HuH-7.5 (cell line): ENCODE measurements around the gene ZSWIM5.
"Not testable (repeated sequence)": the region's sequence is repeated elsewhere in the genome, so short reads cannot be mapped to it uniquely, and the experiment has no call there.

Source experiments
- DNase-seq: peaks from one replicate; pipeline ENCODE4 v3.0.0; 2011; ENCODE audit warnings: low spot score

ZSWIM5 gene

DNA sequence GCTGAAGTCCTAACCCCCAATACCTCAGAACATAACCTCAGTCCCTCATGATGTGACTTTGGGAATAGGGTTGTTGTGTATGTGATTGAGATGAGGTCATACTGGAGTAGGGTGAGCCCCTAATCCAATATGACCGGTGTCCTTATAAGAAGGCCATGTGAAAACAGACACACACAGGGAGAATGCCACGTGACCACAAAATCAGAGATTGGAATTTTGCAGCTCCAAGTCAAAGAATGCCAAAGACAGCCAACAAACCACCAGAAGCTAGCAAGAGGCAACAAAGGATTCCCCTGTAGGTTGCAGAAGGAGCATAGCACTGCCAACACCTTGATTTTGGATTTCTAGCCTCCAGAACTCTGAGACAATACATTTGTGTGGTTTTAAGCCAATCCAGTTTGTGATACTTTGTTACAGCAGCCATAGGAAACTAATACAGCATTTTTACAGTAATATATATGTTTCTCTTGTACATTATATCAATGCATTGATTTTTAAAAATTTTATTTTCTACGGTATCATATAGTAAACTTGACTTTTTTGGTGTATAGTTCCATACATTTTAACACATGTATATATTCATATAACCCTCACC lies 5.4 kb downstream of the ZSWIM5 start:
- DNase-seq: no peak

DNA sequence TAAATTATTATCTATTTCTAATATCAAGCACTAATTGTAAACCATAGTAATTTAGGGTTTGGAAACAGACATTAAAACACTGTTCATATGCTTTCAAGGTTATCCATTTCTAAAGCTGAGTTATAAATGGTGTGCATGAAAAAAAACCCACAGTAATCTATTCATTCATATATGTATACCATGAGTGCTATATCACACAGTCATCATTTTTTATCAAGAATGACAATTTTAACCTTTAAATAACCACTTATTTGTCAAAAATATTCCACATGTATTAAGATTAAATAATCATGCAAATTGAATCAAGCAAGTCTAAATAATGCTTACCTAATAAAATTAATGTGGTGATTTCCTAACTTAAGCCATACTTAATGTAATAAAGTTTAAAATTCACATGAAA lies 6.0 kb downstream of the ZSWIM5 start:
- no peak for DNase-seq

DNA sequence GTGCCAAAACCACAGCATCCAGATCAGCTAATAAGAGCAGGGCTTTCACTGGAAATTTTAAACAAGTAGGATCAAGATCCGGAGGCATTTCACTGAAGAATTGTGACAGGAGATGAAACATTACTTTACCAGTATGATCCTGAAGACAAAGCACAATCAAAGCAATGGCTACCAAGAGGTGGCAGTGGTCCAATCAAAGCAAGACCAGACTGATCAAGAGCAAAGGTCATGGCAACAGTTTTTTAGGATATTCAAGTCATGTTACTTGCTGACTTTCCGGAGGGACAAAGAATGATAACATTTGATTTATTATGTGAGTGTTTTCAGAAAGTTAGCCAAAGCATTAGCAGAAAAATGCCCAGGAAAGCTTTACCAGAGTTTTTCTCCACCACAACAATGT lies 8.2 kb downstream of the ZSWIM5 start:
- DNase-seq: no peak

DNA sequence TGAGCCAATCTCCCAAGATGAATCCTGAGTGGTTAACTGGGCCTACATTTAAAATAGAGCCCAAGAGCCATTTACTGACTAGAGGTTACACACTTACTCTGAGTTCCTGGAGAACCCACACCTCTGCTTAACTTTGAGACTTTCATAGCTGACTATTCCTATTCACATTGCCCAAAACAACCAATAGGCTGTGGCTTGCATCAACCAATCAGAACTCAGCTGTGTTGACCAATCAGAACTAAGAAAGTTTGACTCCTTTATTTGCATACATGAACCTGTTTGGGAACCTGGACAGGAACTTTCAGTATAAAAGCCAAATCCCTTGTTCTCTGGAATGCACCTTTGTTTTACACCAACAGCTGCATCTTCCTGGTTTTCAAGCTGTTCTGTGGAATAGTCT lies 9.5 kb downstream of the ZSWIM5 start:
- DNase-seq: no peak

DNA sequence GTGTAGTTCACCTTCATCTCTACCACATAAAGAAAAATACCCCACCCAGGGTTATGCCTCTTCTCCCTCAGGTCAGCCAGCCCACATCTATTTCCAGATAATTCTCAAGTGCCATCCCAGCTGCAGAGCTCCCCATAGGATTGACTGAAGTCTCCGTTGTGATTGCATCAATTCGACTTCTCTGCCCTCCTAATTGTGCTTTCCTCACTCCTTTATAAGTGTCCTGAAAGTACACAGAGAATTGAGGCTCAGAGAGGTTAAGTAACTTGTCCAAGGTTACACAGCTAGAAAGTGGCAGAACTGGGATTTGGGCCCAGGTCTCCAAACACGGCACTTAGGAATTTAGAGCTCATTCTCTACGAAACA lies 15.0 kb downstream of the ZSWIM5 start:
- no peak for DNase-seq

DNA sequence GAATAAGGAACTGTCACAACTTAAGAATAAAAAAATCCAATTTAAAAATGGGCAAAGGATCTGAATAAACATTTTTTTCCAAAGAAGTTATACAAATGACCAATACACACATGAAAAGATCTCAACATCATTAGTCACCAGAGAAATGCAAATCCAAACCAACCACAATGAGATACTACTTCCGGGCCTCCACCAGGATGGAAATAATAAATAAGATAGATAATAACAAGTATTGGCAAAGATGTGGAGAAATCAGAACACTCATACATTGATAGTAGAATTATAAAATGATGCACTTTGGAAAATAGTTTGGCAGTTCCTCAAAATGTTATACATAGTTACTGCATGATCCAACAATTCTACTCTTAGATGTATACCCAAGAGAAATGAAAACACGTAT lies 18.7 kb downstream of the ZSWIM5 start:
- no peak for DNase-seq

DNA sequence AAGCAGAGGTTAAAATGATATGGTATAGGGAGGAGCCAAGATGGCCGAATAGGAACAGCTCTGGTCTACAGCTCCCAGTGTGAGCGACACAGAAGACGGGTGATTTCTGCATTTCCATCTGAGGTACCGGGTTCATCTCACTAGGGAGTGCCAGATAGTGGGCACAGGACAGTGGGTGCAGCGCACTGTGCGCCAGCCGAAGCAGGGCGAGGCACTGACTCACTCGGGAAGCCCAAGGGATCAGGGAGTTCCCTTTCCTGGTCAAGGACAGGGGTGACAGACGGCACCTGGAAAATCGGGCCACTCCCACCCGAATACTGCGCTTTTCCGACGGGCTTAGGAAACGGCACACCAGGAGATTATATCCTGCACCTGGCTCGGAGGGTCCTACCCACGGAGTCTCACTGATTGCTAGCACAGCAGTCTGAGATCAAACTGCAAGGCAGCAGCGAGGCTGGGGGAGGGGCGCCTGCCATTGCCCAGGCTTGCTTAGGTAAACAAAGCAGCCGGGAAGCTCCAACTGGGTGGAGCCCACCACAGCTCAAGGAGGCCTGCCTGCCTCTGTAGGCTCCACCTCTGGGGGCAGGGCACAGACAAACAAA lies 26.4 kb downstream of the ZSWIM5 start:
- not testable (repeated sequence) for DNase-seq

DNA sequence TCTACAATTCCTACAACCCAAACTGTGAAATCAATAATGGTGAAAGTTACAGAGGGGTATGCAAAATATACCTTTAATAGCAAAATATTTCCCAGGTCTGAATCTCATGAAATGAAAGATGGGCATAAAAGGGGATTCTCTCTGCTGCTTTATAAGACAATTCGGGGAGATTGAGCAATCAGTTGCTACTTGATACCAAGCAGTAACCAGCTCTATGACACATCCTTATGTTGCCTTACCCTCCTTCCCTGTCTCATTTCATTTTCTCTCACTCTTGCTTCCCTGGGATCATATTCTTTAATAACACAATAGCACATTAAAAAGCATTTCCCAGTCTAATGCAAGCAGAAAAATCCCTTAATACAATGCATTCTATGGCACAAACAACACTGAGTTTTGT lies 29.0 kb downstream of the ZSWIM5 start:
- DNase-seq: no peak

DNA sequence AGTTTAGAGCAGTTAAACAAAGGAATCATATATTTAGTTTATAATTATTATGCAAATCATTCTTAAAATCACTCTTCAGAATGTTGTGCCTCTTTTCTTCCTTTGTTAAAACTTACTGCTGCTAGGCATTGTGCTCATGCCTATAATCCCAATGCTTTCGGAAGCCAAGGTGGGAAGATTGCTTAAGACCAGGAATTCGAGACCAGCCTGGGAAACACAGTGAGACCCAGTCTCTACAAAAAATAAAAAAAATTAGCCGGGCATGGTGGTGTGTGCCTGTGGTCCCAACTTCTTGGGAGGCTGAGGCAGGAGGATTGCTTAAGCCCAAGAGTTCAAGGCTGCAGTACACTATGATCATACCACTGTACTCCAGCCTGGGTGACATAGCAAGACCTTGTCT lies 33.6 kb downstream of the ZSWIM5 start:
- no peak for DNase-seq

DNA sequence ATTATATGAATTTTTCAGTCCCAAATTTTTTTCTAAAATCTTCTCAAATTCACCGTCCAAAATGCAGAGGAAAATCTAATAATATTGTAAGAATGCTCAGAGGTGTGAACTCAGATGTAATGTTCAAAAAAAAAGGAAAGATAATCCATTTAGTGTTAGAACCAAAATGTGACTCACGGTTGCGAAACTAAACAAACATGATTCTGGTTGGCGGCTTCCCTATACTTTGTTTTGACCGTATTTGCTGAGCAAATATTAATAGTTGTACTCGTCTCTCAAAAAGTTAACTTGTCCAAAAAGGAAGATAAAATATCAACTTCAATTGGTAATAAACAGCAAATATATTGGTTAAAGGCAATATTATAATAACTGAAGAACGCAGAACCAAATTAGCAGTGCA lies 34.4 kb downstream of the ZSWIM5 start:
- DNase-seq: peak; percentile 31

DNA sequence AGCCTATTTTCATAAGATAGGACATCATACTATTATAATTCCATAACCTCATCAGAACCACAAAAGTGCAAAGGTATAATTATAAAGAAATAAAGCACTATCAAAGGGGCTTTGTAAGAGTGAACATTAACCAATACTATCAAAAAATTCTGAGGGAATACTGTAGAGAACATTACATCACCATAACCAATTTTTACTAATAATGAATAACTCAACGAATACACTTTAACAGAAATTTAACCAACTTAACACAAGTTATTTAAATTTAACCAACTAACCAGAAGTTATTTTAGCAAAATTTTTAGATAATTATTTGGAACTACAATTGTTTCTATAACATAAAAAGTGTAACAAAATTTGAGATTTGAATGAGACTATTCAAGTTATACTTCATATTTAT lies 34.8 kb downstream of the ZSWIM5 start:
- DNase-seq: no peak

DNA sequence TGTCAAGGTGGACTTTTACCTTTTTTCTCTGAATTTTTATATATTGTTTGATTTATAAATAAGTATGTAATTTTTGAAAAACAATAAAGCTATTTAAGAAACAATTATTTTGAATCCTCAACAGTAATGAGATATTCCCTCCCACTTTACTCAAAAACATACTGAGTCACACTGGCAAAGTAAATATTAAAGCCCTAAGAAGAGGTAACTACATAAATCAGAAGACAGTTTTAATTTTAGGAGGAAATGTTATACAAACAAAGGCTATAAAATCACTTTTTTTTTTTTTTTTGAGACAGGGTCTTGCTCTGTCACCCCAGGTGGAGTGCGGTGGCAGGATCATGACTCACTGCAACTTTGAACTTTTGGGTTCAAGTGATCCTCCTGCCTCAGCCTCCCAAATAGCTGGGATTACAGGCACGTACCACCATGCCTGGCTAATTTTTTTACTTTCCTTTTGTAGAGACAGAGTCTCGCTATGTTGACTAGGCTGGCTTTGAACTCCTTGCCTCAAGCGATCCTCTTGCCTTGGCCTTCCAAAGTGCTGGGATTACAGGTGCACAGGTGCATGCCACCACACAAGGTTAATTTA lies 36.2 kb downstream of the ZSWIM5 start:
- no peak for DNase-seq

DNA sequence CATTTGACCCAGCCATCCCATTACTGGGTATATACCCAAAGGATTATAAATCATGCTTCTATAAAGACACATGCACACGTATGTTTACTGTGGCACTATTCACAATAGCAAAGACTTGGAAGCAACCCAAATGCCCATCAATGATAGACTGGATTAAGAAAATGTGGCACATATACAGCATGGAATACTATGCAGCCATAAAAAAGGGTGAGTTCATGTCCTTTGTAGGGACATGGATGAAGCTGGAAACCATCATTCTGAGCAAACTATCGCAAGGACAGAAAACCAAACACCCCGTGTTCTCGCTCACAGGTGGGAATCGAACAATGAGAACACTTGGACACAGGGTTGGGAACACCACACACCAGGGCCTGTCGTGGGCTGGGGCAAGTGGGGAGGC lies 38.5 kb downstream of the ZSWIM5 start:
- DNase-seq: not testable (repeated sequence)

DNA sequence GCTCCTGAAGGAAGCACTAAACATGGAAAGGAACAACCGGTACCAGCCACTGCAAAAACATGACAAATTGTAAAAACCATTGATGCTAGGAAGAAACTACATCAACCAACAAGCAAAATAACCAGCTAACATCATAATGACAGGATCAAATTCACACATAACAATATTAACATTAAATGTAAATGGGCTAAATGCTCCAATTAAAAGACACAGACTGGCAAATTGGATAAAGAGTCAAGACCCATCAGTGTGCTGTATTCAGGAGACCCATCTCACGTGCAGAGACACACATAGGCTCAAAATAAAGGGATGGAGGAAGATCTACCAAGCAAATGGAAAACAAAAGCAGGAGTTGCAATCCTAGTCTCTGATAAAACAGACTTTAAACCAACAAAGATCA lies 42.1 kb downstream of the ZSWIM5 start:
- DNase-seq: not testable (repeated sequence)

DNA sequence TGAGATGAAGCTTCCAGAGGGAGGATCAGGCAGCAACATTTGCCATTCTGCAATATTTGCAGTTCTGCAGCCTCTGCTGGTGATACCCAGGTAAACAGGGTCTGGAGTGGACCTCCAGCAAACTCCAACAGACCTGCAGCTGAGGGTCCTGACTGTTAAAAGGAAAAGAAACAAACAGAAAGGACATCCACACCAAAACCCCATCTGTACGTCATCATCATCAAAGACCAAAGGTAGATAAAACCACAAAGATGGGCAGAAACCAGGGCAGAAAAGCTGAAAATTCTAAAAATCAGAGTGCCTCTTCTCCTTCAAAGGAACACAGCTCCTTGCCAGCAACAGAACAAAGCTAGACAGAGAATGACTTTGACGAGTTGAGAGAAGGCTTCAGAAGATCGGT lies 43.3 kb downstream of the ZSWIM5 start:
- DNase-seq: not testable (repeated sequence)

DNA sequence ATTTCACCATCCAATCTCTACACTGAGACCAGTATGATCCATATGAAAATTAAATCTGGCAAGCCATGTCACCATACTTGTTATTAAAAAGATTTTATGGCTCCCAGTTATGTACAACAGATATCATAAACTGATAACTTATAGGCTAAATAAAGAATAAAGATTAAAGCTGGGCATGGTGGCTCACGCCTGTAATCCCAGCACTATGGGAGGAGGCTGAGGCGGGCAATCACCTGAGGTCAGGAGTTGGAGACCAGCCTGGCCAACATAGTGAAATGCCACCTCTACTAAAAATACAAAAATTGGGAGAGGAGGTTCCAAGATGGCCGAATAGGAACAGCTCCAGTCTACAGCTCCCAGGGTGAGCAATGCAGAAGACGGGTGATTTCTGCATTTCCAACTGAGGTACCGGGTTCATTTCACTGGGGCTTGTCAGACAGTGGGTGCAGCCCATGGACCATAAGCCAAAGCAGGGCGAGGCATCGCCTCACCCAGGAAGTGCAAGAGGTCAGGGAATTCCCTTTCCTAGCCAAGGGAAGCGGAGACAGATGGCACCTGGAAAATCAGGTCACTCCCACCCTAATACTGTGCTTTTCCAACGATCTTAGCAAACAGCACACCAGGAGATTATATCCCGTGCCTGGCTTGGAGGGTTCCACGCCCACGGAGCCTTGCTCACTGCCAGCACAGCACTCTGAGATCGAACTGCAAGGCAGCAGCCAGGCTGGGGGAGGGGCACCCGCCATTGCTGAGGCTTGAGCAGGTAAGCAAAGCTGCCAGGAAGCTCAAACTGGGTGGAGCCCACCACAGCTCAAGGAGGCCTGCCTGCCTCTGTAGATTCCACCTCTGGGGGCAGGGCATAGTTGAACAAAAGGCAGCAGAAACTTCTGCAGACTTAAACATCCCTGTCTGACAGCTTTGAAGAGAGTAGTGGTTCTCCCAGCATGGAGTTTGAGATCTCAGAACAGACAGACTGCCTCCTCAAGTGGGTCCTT lies 44.1 kb downstream of the ZSWIM5 start:
- not testable (repeated sequence) for DNase-seq

DNA sequence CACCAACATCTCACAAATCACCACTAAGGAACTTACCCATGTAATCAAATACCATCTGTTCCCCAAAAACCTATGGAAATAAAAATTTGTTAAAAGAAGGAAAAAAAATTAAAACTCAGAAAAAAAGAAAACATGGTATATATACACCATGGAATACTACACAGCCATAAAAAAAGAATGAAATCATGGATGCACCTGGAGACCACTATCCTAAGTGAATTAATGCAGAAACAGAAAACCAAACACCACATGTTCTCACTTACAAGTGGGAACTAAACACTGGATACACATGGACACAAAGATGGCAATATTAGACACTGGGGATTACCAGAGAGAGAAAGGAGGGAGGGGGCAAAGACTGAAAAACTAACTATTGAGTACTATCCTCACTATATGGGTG lies 50.4 kb downstream of the ZSWIM5 start:
- no peak for DNase-seq

DNA sequence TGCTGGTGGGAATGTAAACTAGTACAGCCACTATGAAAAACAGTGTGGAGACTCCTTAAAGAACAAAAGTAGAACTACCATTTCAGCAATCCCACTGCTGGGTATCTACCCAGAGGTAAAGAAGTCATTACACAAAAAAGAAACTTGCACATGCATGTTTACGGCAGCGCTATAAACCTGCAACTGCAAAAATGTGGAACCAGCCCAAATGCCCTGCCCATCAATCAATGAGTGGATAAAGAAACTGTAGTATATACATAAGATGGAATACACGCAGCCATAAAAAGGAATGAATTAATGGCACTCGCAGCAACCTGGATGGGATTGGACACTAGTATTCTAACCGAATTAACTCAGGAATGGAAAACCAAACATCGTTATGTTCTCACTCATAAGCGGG lies 51.0 kb downstream of the ZSWIM5 start:
- DNase-seq: no peak

DNA sequence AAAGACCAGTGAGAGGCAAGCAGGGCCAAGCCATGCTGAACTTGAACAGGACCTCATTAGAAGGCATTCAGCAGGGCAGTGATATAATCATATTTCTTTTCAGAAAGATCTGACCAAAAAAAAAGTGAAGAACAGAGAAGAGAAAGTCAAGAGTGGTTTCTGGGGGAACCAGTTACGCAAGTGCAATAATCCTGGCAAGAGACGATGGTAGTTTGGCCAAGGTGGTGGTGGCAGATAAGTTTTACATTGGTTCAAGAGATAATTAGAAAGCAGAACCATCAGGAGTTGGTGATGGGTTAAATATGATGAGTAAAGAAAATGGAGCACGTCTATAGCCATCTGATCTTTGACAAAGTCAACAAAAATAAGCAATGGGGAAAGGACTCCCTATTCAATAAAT lies 54.3 kb downstream of the ZSWIM5 start:
- no peak for DNase-seq

DNA sequence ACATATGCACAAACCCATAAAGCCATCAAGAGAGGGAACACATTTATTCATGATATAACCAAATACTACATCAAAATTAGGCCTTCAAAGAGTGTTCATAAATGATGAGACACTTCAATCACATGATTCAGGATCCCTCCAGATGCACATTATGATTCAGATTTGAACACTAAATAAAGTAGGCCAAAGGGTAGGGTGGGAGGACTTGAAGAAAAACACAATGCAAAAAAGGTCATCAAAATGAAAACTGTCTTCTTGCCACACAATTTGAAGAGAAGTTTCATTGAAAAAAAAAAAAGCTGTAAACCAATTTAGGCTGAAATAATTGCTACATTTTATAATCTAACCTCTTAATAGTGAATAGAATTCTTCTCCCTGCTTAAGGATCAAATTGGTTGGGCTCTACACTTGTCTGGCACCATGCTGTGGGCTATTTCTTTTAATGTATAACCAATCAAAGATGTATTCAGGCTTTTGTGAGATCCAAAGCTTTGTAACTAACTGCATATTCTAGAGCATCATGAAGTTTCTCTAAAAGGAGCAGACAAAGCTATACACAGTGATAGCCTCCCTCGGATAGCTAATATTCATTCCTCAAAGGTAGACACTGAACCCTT lies 58.1 kb downstream of the ZSWIM5 start:
- no peak for DNase-seq

DNA sequence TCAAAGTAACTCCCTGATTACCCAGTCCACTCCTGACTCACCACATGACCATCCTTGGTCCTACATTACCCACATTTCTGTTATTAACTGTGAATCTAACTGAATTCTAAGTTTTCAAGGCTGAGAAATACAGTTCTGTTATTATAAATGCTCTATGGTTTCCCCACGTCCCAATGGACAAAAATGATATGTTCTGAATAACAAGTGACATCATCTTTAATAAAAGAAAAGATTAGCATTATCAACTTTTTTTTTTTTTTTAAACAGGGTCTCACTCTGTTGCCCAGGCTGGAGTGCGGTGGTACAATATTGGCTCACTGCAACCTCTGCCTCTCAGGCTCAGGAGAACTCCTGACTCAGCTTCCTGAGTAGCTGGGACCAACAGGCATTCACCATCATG lies 59.6 kb downstream of the ZSWIM5 start:
- DNase-seq: no peak

DNA sequence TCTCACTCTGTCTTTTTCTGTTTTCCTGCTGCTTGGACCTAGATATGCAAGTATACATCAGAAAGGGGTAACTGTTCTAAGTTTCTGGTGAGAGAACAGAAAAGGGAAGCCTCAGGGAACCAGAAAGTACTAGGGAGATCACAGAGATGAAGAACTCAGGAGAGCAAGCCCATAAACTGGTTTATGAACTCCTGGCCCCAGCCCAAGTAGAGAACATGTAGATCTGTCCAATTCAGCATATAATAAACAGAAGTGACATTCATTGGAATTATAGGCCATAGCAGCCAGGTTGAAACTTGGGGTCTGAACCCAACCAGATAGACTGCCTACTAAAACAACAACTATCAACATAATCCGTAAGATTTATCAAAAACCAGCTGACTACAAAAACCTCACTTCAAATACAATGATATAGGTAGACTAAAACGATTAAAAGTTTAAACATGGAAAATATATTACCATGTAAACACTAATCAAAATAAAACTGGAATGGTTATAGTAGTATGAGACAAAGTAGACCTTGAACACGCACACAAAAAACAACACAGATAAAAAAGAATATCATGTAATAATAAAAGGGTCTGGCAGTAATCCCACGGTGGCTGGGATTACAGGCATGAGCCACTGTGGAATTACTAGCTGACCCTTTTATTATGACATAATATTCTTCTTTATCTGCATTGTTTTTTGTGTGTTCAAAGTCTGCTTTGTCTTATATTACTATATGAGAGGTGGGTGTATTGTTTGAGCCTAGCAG lies 65.0 kb downstream of the ZSWIM5 start:
- DNase-seq: no peak
